Ectodermal cell (in vitro differentiated cells): ENCODE data around the gene CFAP57.

Source experiments
- H3K27ac ChIP-seq: 2 replicates; pipeline ENCODE4 v1.7.0; 2013; ENCODE audit warnings: mild to moderate bottlenecking, low read depth, low read length; ENCODE audit not compliant: insufficient read depth, poor library complexity, severe bottlenecking
- H3K27me3 ChIP-seq: 2 replicates; pipeline ENCODE4 v1.7.0; 2013; ENCODE audit warnings: mild to moderate bottlenecking, low read length; ENCODE audit not compliant: insufficient read depth, control insufficient read depth, poor library complexity, severe bottlenecking
- H3K36me3 ChIP-seq: one replicate; pipeline ENCODE4 v1.7.0; 2013; ENCODE audit warnings: low read length; ENCODE audit not compliant: control insufficient read depth, insufficient read depth
- H3K4me1 ChIP-seq: one replicate; pipeline ENCODE4 v1.7.0; 2013; ENCODE audit warnings: low read length; ENCODE audit not compliant: control insufficient read depth, insufficient read depth
- H3K4me3 ChIP-seq: 2 replicates; pipeline ENCODE4 v1.7.0; 2013; ENCODE audit warnings: low read depth, low read length, control low read depth; ENCODE audit not compliant: insufficient read depth
- H3K9me3 ChIP-seq: 2 replicates; pipeline ENCODE4 v1.7.0; 2013; ENCODE audit warnings: mild to moderate bottlenecking, low read length, moderate library complexity; ENCODE audit not compliant: control insufficient read depth
- WGBS, 2 experiments: methylation state at CpG; one replicate each; pipeline ENCODE4 v1.1.7; 2013; ENCODE audit warnings: missing lambda C conversion rate in 2 of 2; 5-methylcytosine and 5-hydroxymethylcytosine counted together

Gene CFAP57

GRCh38 chr1:43285269-43285990 is 113.3 kb downstream of the CFAP57 start, which contains the start of gene C1orf210:
C1orf210 (minus strand) TSS chr1:43285581; CDS start chr1:43283270, 2,311 bp downstream.
- H3K4me1 ChIP-seq = peaks cover 12% of the 10 kb centered on the region
- 42 to 43% methylated on average over 19 of the region's 19 CpGs for WGBS, 2 experiments
- H3K27ac ChIP-seq = no peak within 1 kb of the TSS
- H3K9me3 ChIP-seq = no peaks in the 10 kb centered on the region
- H3K27me3 ChIP-seq = no peaks in the 10 kb centered on the region
- no peak within 1 kb of the TSS for H3K4me3 ChIP-seq
- H3K36me3 ChIP-seq = no peaks in the 10 kb centered on the region

- no peak overlapping the region for H3K27ac ChIP-seq
- no peaks in the 10 kb centered on the region for H3K27me3 ChIP-seq
- H3K4me3 ChIP-seq = no peak overlapping the region
- H3K36me3 ChIP-seq = no peaks in the 10 kb centered on the region
- WGBS, 2 experiments = 91 to 94% methylated on average over 11 of the region's 11 CpGs
- H3K9me3 ChIP-seq = no peaks in the 10 kb centered on the region
- H3K4me1 ChIP-seq = peaks cover 8% of the 10 kb centered on the region
Observed at GRCh38 chr1:43286115-43286514, 114.0 kb downstream of the CFAP57 start.

- Histone ChIP-seq H3K27me3 (no peaks in the 10 kb centered on the region), H3K9me3 (no peaks in the 10 kb centered on the region), H3K36me3 (no peaks in the 10 kb centered on the region), H3K4me1 (peaks cover 8% of the 10 kb centered on the region), H3K27ac (no peak overlapping the region), H3K4me3 (no peak overlapping the region)
- WGBS, 2 experiments = 92 to 93% methylated on average over 5 of the region's 5 CpGs
Observed at GRCh38 chr1:43286533-43286932, 114.4 kb downstream of the CFAP57 start.

- peaks cover 8% of the 10 kb centered on the region for H3K4me1 ChIP-seq
- H3K27ac ChIP-seq = no peak overlapping the region
- no peak overlapping the region for H3K4me3 ChIP-seq
- no peaks in the 10 kb centered on the region for H3K9me3 ChIP-seq
- no peaks in the 10 kb centered on the region for H3K36me3 ChIP-seq
- 94 to 96% methylated on average over 8 to 9 of the region's 9 CpGs for WGBS, 2 experiments
- no peaks in the 10 kb centered on the region for H3K27me3 ChIP-seq
Observed at GRCh38 chr1:43288058-43288784, 116.1 kb downstream of the CFAP57 start.

GRCh38 chr1:43288785-43289706 is 116.9 kb downstream of the CFAP57 start:
- Histone ChIP-seq H3K27ac (no peak overlapping the region), H3K36me3 (no peaks in the 10 kb centered on the region), H3K4me1 (peaks cover 8% of the 10 kb centered on the region), H3K9me3 (no peaks in the 10 kb centered on the region), H3K4me3 (no peak overlapping the region), H3K27me3 (no peaks in the 10 kb centered on the region)
- WGBS, 2 experiments = 89 to 92% methylated on average over 12 of the region's 12 CpGs

- Histone ChIP-seq H3K4me1 (peaks cover 18% of the 10 kb centered on the region), H3K36me3 (no peaks in the 10 kb centered on the region), H3K27me3 (no peaks in the 10 kb centered on the region), H3K9me3 (no peaks in the 10 kb centered on the region), H3K4me3 (no peak overlapping the region), H3K27ac (no peak overlapping the region)
- WGBS, 2 experiments = 92 to 93% methylated on average over 7 of the region's 7 CpGs
Observed at GRCh38 chr1:43292216-43292615, 120.1 kb downstream of the CFAP57 start.

GRCh38 chr1:43292679-43293078 is 120.5 kb downstream of the CFAP57 start:
- no peak overlapping the region for H3K27ac ChIP-seq
- WGBS, 2 experiments = 92 to 96% methylated on average over 5 of the region's 5 CpGs
- H3K4me1 ChIP-seq = peaks cover 18% of the 10 kb centered on the region
- H3K27me3 ChIP-seq = no peaks in the 10 kb centered on the region
- no peaks in the 10 kb centered on the region for H3K9me3 ChIP-seq
- no peaks in the 10 kb centered on the region for H3K36me3 ChIP-seq
- no peak overlapping the region for H3K4me3 ChIP-seq

- H3K36me3 ChIP-seq = no peaks in the 10 kb centered on the region
- peaks cover 18% of the 10 kb centered on the region for H3K4me1 ChIP-seq
- H3K27ac ChIP-seq = no peak overlapping the region
- H3K9me3 ChIP-seq = no peaks in the 10 kb centered on the region
- no peaks in the 10 kb centered on the region for H3K27me3 ChIP-seq
- no peak overlapping the region for H3K4me3 ChIP-seq
- WGBS, 2 experiments = 87 to 96% methylated on average over 2 of the region's 2 CpGs
Observed at GRCh38 chr1:43293176-43293575, 121.0 kb downstream of the CFAP57 start.

- WGBS, 2 experiments = 81 to 86% methylated on average over 5 of the region's 7 CpGs
- Histone ChIP-seq H3K27ac (no peak overlapping the region), H3K9me3 (no peaks in the 10 kb centered on the region), H3K4me1 (peaks cover 18% of the 10 kb centered on the region), H3K27me3 (no peaks in the 10 kb centered on the region), H3K4me3 (no peak overlapping the region), H3K36me3 (no peaks in the 10 kb centered on the region)
Observed at GRCh38 chr1:43293896-43294760, 122.0 kb downstream of the CFAP57 start.
